CD4-positive, alpha-beta T cell treated with Interleukin-17A for 1 hour (primary cell): Measurements from ENCODE around the gene SKAP2.
A peak's percentile ranks its signal among the peaks of the same experiment; 100 is the strongest.

Experiments used
- DNase-seq: peaks from one replicate; pipeline ENCODE4 v3.0.0-alpha.2; 2020

Gene SKAP2, protein sequence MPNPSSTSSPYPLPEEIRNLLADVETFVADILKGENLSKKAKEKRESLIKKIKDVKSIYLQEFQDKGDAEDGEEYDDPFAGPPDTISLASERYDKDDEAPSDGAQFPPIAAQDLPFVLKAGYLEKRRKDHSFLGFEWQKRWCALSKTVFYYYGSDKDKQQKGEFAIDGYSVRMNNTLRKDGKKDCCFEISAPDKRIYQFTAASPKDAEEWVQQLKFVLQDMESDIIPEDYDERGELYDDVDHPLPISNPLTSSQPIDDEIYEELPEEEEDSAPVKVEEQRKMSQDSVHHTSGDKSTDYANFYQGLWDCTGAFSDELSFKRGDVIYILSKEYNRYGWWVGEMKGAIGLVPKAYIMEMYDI

GRCh38 chr7:26864309-26865093, at the start of gene SKAP2:
Gene SKAP2, minus strand, starts transcription at chr7:26864590. Its CDS starts 161 bp downstream, at chr7:26864429.
- peak; percentile 91 for DNase-seq

DNA sequence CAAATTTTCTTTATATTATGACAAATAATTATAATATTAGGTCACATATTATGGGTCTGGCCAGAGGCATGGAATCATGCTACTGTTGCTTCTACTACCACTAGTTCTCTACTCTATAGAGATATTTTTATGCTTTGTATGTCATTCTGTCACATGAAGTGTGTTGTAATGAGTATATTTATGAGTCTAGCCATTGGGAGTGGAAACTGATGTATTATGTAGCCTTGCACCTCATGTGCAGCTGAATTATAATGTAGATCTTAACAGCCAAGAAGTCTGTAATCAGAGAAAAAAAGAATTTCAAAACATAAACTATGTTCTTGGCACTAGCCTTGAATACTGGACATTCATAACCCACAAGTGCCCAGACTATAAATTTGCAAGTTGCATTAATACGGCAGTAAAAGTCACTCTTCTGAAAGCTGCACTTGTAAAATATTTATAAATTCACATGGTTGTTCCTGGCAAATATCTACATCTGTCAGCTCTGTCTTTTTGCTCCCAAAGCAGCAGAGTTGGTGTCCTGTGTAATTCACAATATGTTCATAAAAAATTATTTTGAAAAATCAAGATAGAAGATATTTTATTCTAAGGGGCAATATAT, 48.6 kb upstream of the SKAP2 start:
- DNase-seq = no peak

DNA sequence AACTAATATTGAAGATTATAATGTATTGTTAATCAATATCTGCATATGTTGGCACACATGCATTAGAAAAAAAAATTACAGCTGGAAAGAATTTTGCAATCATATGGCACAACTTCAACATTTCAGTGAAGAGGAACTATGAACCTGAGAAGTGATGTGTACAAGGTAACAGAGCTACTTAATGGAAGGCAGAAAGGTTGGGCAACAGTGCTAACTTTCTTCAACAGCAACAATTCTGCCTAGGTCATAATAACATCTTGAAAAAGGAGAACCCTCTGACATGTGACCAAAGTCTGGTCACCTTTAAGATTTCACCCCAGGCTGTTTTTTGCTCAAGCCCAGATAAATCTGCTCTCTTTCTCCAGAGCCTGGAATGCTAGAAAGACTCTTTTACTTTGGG, 47.9 kb upstream of the SKAP2 start:
- DNase-seq = no peak

DNA sequence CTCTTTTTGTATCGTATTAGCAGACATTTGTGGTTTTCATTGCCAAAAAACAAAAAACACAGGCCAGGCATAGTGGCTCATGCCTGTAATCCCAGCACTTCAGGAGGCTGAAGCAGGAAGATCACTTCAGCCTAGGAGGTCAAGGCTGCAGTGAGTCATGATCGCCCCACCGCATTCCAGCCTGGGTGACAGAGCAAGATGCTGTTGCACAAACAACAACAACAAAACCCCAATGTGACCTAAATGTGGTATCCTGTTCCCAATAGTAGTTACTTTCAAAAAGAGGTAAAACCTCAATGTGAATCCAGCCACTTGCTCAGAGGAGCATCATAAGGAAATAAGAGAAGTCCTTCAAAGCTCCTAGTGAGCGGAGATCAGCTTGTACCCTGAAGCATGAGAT, 45.8 kb upstream of the SKAP2 start:
- DNase-seq = peak; percentile 3

GRCh38 chr7:26900251-26900650, 35.9 kb upstream of the SKAP2 start:
- no peak for DNase-seq

DNA sequence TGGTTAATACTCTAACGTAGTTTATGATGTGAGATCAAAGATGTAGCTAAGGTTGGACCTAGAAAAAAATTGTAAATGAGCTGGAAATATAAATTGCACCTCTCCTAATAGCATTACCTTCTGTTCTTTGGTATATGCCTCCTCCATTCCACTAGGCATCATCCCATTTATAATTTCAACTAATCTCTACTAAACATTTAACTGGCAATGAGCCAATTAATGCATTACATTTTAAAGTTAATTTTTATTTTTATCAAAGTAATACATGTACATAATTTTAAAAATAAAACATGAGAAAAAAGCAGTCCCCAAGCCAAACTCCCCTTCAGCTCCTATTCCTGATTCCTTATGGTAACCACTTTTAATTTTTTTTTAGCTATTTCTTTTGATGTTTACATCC, 35.1 kb upstream of the SKAP2 start:
- no peak for DNase-seq

DNA sequence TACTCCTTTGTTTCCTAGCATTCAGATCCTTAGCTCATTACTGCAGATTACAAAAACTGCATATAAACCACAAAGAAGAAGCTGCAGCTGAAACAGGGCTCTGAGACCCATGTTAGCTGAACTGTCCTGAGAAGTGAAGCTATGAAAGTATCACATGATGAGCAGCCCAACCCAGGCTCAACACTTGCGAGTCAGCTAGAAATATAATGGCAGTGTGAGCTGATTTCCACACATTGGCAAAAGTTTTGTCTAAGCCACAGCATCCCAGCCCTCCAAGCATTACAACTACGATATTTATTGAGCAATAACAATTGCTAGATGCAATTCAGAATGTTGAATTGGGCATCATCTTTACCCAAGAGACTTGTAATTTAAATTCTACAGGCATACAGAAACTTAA, 34.5 kb upstream of the SKAP2 start:
- DNase-seq = no peak

DNA sequence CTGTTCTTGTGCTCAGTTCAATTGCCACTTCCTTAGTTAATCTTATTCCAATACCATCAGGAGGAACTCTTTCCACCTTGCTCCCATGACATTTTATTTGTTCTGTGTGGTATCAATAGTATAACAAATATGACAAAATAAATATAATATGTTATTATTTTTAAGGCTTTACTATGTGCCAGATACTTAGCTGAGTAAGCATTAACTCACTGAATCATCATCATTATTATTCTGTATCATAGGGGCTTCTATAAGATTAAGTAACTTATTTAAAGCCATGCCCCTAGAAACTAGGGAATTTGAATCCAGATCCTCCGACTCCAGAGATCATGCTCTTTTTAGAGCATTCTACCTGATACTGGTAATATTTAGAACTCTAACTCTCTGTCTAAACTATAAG, 33.5 kb upstream of the SKAP2 start:
- no peak for DNase-seq

GRCh38 chr7:26891400-26892350, 27.3 kb upstream of the SKAP2 start:
- no peak for DNase-seq

DNA sequence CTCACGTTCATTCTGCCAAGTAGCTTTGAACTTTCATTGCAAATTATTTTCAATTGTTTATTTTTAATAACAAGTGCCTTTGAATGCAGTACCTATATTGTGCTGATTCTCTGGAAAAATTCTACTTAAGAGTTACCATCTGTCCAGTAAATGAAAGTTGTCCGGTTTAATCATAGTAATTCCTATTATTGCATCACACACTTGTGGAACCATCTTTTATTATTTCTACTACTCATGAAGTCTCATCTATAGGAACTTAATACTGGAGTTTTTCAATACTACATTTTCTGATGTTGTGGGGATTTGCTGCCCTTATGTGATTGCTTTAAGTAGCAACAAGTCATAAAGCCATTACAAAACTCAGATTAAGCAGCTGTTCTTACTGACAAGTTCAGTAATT, 16.5 kb upstream of the SKAP2 start:
- DNase-seq = no peak

- DNase-seq = no peak
Measured at GRCh38 chr7:26879671-26880070, 15.3 kb upstream of the SKAP2 start.

- DNase-seq = no peak
Measured at GRCh38 chr7:26868841-26869495, 4.6 kb upstream of the SKAP2 start.

GRCh38 chr7:26865094-26865388, 651 bp upstream of the SKAP2 start:
- DNase-seq = no peak

DNA sequence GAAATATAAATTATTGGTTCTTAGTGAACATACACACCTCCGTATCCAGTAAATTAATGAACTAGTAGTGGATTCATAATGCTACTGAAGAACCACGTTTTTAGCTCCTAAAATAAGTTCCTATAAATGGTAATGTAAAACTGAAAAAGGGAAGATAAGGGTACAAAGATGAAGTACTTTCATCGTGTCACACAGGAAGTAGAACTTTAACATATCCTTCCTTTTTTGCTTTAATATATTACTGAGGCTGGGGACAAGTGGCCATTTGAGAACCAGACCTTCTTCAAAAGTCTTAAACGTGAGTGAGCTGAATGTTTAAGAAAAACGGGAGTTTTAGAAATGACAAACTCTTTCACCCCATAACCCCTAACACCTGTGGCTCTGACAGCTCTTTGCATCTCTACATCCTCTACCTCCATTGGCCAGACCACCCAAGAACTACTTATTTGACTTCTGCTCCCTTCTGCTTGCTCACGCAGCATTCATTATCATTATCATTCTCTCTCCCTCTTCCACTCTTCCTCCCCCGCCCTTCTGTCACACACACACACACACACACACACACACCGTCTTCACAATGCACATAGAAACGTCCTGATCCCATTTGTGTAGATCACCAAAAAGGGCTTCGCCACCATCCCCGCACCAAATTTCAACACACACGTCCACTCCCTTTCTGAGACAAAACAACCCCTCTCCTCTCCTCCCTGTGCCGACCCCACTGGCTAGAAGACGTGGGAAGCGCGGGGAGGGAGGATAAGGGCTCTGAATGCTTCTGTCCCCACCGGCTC, 677 bp downstream of the SKAP2 start:
- DNase-seq = peak; percentile 50

DNA sequence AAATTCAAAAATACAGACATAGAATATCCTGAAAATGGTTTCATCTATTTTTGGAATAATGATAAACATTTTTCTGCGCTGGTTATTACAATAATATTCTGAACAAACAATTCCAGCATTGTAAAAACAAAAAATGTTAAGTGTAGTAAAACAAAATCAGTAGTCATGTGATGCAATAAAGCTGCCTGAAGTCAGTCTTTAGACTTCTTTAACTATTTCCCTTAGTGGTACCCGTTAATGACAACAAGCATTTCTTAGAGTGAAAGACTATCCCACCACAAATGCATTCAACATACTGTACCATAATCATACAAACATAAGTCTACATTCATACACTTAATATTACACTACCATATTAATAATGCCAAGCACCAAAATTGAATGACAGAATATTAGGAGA, 1.6 kb downstream of the SKAP2 start:
- no peak for DNase-seq

GRCh38 chr7:26861050-26861449, 3.3 kb downstream of the SKAP2 start:
- no peak for DNase-seq

DNA sequence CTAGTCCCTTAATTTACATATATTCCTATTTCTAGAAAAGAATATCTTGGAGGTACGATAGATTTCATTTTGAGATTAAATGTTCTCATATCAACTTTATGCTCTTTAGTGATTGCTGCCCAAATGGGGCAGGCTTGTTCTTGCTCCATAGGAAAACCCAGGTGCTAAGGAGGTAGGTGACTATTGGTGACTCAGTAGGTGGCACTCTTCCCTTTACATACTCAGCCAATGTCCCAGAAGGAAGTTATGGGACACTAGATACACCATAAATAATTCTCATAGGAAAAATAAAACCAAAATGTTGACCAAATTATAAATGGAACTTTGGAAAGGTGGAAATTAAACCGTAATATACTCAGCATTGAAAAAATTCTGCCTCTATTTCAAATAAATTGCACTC, 4.0 kb downstream of the SKAP2 start:
- no peak for DNase-seq

- no peak for DNase-seq
Measured at GRCh38 chr7:26859720-26860119, 4.7 kb downstream of the SKAP2 start.

DNA sequence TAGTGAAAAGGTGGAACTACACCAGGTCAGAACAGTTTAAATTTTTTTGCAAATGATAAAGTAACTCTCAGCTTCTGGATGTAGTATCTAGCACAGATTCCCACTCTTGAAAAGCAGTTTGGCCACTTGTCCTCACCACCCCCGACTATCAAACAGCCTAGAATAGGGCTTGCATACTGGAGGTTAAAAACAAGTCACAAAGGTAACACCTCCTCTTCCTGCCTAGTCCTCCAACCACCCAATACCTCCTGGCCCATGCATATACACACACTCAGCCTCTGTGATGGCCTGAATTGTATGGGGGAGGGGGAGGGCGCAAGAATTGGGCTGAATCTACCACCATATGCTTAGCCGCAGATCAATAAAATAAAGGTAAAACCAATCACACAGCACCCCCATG, 5.7 kb downstream of the SKAP2 start:
- no peak for DNase-seq

DNA sequence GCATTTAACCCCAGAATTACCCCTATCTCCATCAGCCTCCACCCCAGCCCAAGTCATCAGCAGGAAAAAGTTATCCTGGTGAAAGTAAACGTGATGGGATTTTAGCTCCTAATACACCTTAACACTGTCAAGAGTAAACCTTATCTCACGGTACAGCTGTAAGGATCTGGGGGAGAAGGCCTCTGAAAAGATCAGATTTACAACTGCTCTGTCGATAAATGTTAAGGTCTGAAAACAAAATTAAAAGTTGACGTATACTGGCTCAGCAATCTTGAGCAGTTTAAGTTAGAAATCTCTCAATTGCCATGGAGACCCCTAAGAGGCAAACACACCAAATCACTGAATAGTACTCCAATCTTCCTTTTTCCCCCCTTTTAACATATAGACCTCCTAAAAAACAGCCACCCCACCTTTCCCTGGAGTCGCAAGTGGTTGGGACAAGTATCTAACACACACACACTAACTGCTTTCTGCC, 6.1 kb downstream of the SKAP2 start:
- no peak for DNase-seq

DNA sequence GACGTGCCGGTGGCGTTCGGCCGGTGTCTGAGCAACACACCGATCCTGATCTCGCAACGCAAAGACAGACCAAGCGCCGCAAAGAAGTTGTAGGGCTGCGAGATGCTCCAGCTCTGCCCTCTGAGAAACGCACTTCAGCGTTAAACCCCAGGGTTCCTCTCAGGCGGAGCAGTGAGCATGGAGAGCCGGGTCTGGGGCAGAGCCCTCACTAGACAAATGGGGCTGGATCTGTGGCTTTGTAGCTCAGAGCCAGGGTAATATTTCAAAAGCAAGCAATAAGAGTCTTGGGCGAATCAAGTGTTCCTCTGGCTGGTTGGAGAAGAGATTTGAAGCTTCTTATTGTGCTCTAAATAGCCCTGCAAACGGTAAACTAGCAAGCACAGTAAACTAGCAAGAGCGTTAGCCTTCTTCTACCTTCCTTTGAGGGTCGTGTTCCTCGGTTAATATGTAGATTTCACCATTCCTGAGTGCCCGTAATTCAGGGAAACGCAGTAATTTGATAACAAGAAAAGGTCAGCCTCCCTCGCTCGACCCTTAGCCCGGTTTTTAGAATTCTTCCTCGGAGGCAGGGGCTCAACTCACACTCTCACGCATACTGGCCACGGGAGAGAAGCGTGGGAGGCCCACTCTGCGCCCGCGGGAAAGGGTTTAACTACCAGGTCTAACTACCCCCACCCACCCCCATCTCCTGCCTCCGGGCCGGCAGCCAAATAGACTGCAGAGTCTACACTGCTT, 6.7 kb downstream of the SKAP2 start:
- DNase-seq = no peak
